IMR-90 (cell line): Measurements from ENCODE around the gene FAM221A. TPM values are rescaled to one million over a fixed set of nuclear protein-coding genes. Genes with fewer than 3 reads are reported as not detected.
A peak's percentile ranks its signal among the peaks of the same experiment; 100 is the strongest.

ENCODE experiments used
- ATAC-seq: fragments of 200-7000 bp; cut with Tn5 transposase; 2 replicates; pipeline ENCODE4 v1.9.1; 2020; ENCODE audit warnings: low read depth, mild to moderate bottlenecking, moderate library complexity
- BruUV-seq: library from RNA; stranded (reverse); fragments of 400-500 nt; replicated peaks from 2 replicates; lab custom pipeline; 2021; lab: Mats Ljungman, UMichigan
- CTCF ChIA-PET: fragments of 300-600 bp; formaldehyde crosslinking; extraction: SDS; loops from one replicate; lab custom pipeline; 2021; ENCODE audit warnings: antibody characterized with exemption; lab: Yijun Ruan, JAX
- POLR2A ChIA-PET: fragments of 300-600 bp; sonication (Branson Sonifier 250); formaldehyde crosslinking; loops from one replicate; lab custom pipeline; 2022; ENCODE audit warnings: antibody characterized with exemption; ENCODE audit not compliant: unreplicated experiment; lab: Charles Lee
- DNase-seq: peaks from one replicate; pipeline ENCODE4 v3.0.0; 2013
- H2AFZ ChIP-seq: replicated peaks from 2 replicates; pipeline ENCODE3; 2013; ENCODE audit warnings: low read length, mild to moderate bottlenecking; ENCODE audit not compliant: poor library complexity
- H2AK5ac ChIP-seq: 2 replicates; pipeline ENCODE4 v1.6.1; 2013; ENCODE audit warnings: low read depth, low read length, inconsistent platforms
- H2AK9ac ChIP-seq: replicated peaks from 2 replicates; pipeline ENCODE3; 2013; ENCODE audit warnings: mild to moderate bottlenecking, low read depth, low read length, moderate library complexity; ENCODE audit not compliant: poor library complexity
- H2BK120ac ChIP-seq: 2 replicates; pipeline ENCODE4 v1.6.1; 2013; ENCODE audit warnings: low read depth, low read length, inconsistent platforms
- H2BK15ac ChIP-seq: 3 replicates; pipeline ENCODE4 v1.6.1; 2013; ENCODE audit warnings: low read depth, low read length, inconsistent platforms
- H2BK20ac ChIP-seq: 2 replicates; pipeline ENCODE4 v1.6.1; 2013; ENCODE audit warnings: low read depth, mild to moderate bottlenecking, inconsistent platforms, low read length, moderate library complexity
- H2BK5ac ChIP-seq: 2 replicates; pipeline ENCODE4 v1.6.1; 2013; ENCODE audit warnings: mild to moderate bottlenecking, low read depth, low read length, inconsistent platforms; ENCODE audit not compliant: poor library complexity, severe bottlenecking
- H3K14ac ChIP-seq: replicated peaks from 2 replicates; pipeline ENCODE4 v1.6.1; 2013; ENCODE audit warnings: low read depth, low read length, inconsistent platforms
- H3K18ac ChIP-seq: 2 replicates; pipeline ENCODE4 v1.6.1; 2013; ENCODE audit warnings: low read depth, low read length, control low read depth
- H3K23ac ChIP-seq: 2 replicates; pipeline ENCODE4 v1.6.1; 2013; ENCODE audit warnings: low read depth, low read length, inconsistent platforms
- H3K27ac ChIP-seq: 2 replicates; pipeline ENCODE4 v1.5.1; 2013; ENCODE audit warnings: mild to moderate bottlenecking, control low read depth, low read length; ENCODE audit not compliant: insufficient read depth
- H3K27me3 ChIP-seq: 2 replicates; pipeline ENCODE4 v1.6.1; 2013; ENCODE audit warnings: low read length; ENCODE audit not compliant: control insufficient read depth, insufficient read depth
- H3K36me3 ChIP-seq: 2 replicates; pipeline ENCODE4 v1.6.1; 2013; ENCODE audit warnings: low read length, mixed read lengths; ENCODE audit not compliant: control insufficient read depth, insufficient read depth
- H3K4ac ChIP-seq: 2 replicates; pipeline ENCODE4 v1.6.1; 2013; ENCODE audit warnings: low read depth, low read length, inconsistent platforms
- H3K4me1 ChIP-seq: 2 replicates; pipeline ENCODE4 v1.6.1; 2013; ENCODE audit warnings: low read length, mixed read lengths; ENCODE audit not compliant: control insufficient read depth, insufficient read depth
- H3K4me2 ChIP-seq: 2 replicates; pipeline ENCODE4 v1.6.1; 2013; ENCODE audit warnings: low read depth, mild to moderate bottlenecking, control low read depth, low read length, moderate library complexity
- H3K4me3 ChIP-seq: 2 replicates; pipeline ENCODE4 v1.5.1; 2013; ENCODE audit warnings: low read depth, mild to moderate bottlenecking, control low read depth, low read length, moderate library complexity; ENCODE audit not compliant: insufficient read depth
- H3K56ac ChIP-seq: 2 replicates; pipeline ENCODE4 v1.6.1; 2013; ENCODE audit warnings: low read length, inconsistent platforms; ENCODE audit not compliant: insufficient read depth; ENCODE audit errors: extremely low read depth
- H3K79me1 ChIP-seq, 2 experiments: 2 replicates each; pipeline ENCODE4 v1.6.1; 2013; ENCODE audit warnings: low read length in 2 of 2, inconsistent platforms in 1 of 2, low read depth in 1 of 2
- H3K9ac ChIP-seq: 2 replicates; pipeline ENCODE4 v1.6.1; 2013; ENCODE audit warnings: low read depth, low read length, control low read depth
- H3K9me1 ChIP-seq: 2 replicates; pipeline ENCODE4 v1.6.1; 2013; ENCODE audit warnings: low read length, inconsistent platforms; ENCODE audit not compliant: insufficient read depth
- H3K9me3 ChIP-seq: 2 replicates; pipeline ENCODE4 v1.6.1; 2013; ENCODE audit warnings: low read length; ENCODE audit not compliant: control insufficient read depth, insufficient read depth
- H4K20me1 ChIP-seq: 2 replicates; pipeline ENCODE4 v1.6.1; 2013; ENCODE audit warnings: low read length, inconsistent platforms; ENCODE audit not compliant: insufficient read depth
- H4K5ac ChIP-seq: 2 replicates; pipeline ENCODE4 v1.6.1; 2013; ENCODE audit warnings: mild to moderate bottlenecking, low read depth, low read length, control low read depth
- H4K8ac ChIP-seq, 2 experiments: 2 replicates each; pipeline ENCODE4 v1.6.1; 2013; ENCODE audit warnings: low read depth in 2 of 2, low read length in 2 of 2, control low read depth in 1 of 2, inconsistent platforms in 1 of 2
- H4K91ac ChIP-seq: 2 replicates; pipeline ENCODE4 v1.6.1; 2013; ENCODE audit warnings: low read depth, low read length, inconsistent platforms; ENCODE audit not compliant: insufficient read depth
- BHLHE40 ChIP-seq: fragments of 150-350 bp; IDR thresholded peaks from 2 replicates; pipeline ENCODE4 v1.6.1; 2016; ENCODE audit warnings: mild to moderate bottlenecking, low read depth, low read length
- FOS ChIP-seq: fragments of 150-350 bp; IDR thresholded peaks from 2 replicates; pipeline ENCODE4 v1.6.1; 2016; ENCODE audit warnings: low read depth, low read length
- MAZ ChIP-seq: IDR thresholded peaks from 2 replicates; pipeline ENCODE4 v1.6.1; 2012; ENCODE audit warnings: low read depth, mild to moderate bottlenecking, low read length, improper control_type of control experiment, moderate library complexity, borderline replicate concordance
- MXI1 ChIP-seq: IDR thresholded peaks from 2 replicates; pipeline ENCODE4 v1.6.1; 2012; ENCODE audit warnings: low read depth, mild to moderate bottlenecking, low read length, moderate library complexity, borderline replicate concordance
- POLR2A ChIP-seq: IDR thresholded peaks from 2 replicates; pipeline ENCODE4 v1.6.1; 2012; ENCODE audit warnings: mild to moderate bottlenecking, low read depth, low read length
- RAD21 ChIP-seq: IDR thresholded peaks from 2 replicates; pipeline ENCODE4 v1.6.1; 2012; ENCODE audit warnings: low read length, improper control_type of control experiment
- SMC3 ChIP-seq: fragments of 150-350 bp; IDR thresholded peaks from 2 replicates; pipeline ENCODE4 v1.6.1; 2016; ENCODE audit warnings: low read depth, mild to moderate bottlenecking, antibody characterized with exemption, low read length, moderate library complexity
- WGBS, 2 experiments: methylation state at CpG; one replicate each; pipeline versions ENCODE4 v1.1.5 to v1.1.7; 2013; ENCODE audit warnings: missing lambda C conversion rate in 2 of 2; ENCODE audit not compliant: insufficient read length in 1 of 2; ENCODE audit errors: extremely low coverage in 2 of 2; 5-methylcytosine and 5-hydroxymethylcytosine counted together
- dilution Hi-C: fragments of 300-500 bp; cut with HindIII; formaldehyde crosslinking; loops from one replicate; pipeline ENCODE4 v1.14.3; 2018; ENCODE audit warnings: low sequenced_read_pairs; ENCODE audit not compliant: unreplicated experiment
- in situ Hi-C: fragments of 300-500 bp; cut with MboI; formaldehyde crosslinking; loops from 3 replicates; pipeline ENCODE4 v1.14.3; 2019; ENCODE audit warnings: low sequenced_read_pairs, inconsistent platforms, mixed read lengths
- intact Hi-C: fragments of 100-400 bp; cut with micrococcal nuclease; formaldehyde crosslinking; loops from 2 replicates; pipeline ENCODE4 v1.10.0; 2022
- polyA plus RNA-seq, 3 experiments: library from polyadenylated mRNA; depleted of rRNA; stranded (reverse); fragments of >200 nt; gene quantifications; 2 replicates each; pipeline ENCODE4 v1.2.3, GENCODE V29; 2012; ENCODE audit warnings: low replicate concordance in 1 of 3
- total RNA-seq: library from RNA; depleted of rRNA; stranded (reverse); fragments of >200 nt; gene quantifications from 2 replicates; pipeline ENCODE4 v1.2.3, GENCODE V29; 2012
- TF ChIP-seq, protein P1 (sequence below): fragments of 150-350 bp; IDR thresholded peaks from 2 replicates; pipeline ENCODE4 v1.6.1; 2016; ENCODE audit warnings: low read depth, mild to moderate bottlenecking, low read length, moderate library complexity, borderline replicate concordance

FAM221A gene
- total and polyA plus RNA-seq, 2 of the 4 experiments (the other 2 are of a cell fraction): 1.1 to 2.1 TPM

DNA sequence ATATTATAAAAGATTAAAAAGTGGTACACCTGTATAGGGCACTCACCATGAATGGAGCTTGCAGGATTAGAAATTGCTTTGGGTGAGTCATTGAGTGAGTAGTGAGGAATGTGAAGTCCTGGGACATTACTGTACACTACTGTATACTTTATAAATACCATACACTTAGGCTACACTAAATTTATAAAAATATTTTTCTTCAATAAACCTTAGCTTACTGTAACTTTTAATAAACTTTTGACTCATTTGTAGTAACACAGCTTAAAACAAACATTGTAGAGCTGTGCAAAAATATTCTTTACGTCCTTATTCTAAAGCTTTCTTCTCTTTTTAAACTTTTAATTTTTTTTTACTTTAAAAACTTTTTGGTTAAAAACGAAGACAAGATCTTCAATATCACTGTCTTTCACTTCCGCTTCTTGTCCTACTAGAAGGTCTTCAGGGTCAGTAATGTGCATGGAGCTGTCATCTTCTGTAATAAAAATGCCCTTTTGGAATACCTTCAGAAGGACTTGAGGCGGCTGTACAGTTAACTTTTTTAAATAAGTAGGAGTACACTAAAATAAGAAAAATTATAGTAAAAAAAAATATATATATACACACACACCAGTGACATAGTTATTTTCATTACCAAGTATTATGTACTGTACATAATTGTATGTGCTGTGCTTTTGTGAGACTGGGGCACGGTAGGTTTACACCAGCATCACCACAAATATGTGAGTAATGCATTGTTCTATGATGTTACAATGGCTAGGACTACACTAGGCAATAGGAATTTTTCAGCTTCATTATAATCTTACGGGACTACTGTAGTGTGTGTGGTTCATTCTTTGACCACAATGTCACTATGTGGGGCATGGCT, 33.5 kb downstream of the FAM221A start:
- H2AK5ac ChIP-seq: no peak overlapping the region
- H3K4me3 ChIP-seq: no peak overlapping the region
- ChIA-PET CTCF (interaction anchor here (0.6 to 1.2 kb wide), 7 partner anchors 11 to 441 kb away, joined by 3 to 6 read pairs (median 3); no protein-coding TSS in a partner anchor), POLR2A (no interaction called here)
- dilution Hi-C loops (loop anchor here (25.0 kb wide), 1 partner anchor 126 kb away; the partner anchor contains the start of gene CCDC126), intact Hi-C loops (loop anchor here (5.0 to 10.0 kb wide), 3 partner anchors 61 to 954 kb away; partner anchors contain the start of gene PALS2), in situ Hi-C loops (no loop called here)
- H4K20me1 ChIP-seq: no peaks in the 10 kb centered on the region; the same call in 1 of the 2 replicates
- H3K14ac ChIP-seq: no peak overlapping the region
- H2BK15ac ChIP-seq: 0 out of 3 replicates have a peak overlapping the region, but pooled peaks have one; percentile 59
- no peak overlapping the region for H3K9ac ChIP-seq
- H3K27me3 ChIP-seq: no peaks in the 10 kb centered on the region
- H3K4ac ChIP-seq: peak overlapping the region; percentile 62; the same call in 1 of the 2 replicates
- H3K4me2 ChIP-seq: peak overlapping the region; percentile 85
- no peaks in the 10 kb centered on the region for H3K79me1 ChIP-seq
- peak overlapping the region; percentile 71; the same call in 1 of the 2 replicates for H3K18ac ChIP-seq
- H3K56ac ChIP-seq: peak overlapping the region; percentile 70
- H3K27ac ChIP-seq: peak overlapping the region; percentile 58; the same call in 1 of the 2 replicates
- BruUV-seq: no TSS peak
- H4K5ac ChIP-seq: no peak overlapping the region
- no peak for TF ChIP-seq SMC3
- TF ChIP-seq MXI1: no peak
- peak; percentile 67 for TF ChIP-seq FOS
- no peak for TF ChIP-seq MAZ
- TF ChIP-seq, protein P1, sequence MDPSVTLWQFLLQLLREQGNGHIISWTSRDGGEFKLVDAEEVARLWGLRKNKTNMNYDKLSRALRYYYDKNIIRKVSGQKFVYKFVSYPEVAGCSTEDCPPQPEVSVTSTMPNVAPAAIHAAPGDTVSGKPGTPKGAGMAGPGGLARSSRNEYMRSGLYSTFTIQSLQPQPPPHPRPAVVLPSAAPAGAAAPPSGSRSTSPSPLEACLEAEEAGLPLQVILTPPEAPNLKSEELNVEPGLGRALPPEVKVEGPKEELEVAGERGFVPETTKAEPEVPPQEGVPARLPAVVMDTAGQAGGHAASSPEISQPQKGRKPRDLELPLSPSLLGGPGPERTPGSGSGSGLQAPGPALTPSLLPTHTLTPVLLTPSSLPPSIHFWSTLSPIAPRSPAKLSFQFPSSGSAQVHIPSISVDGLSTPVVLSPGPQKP: no peak
- TF ChIP-seq RAD21: no peak
- TF ChIP-seq POLR2A: no peak
- peak; percentile 76; the same call in 1 of the 2 replicates for TF ChIP-seq BHLHE40
- H3K9me3 ChIP-seq: no peaks in the 10 kb centered on the region
- H3K9me1 ChIP-seq: no peaks in the 10 kb centered on the region
- H4K8ac ChIP-seq: no peak overlapping the region; a peak in 1 of 4 replicates
- peaks cover 2% of the 10 kb centered on the region; the same call in 1 of the 2 replicates for H3K4me1 ChIP-seq
- H2BK20ac ChIP-seq: 0 out of 2 replicates have a peak overlapping the region, but pooled peaks have one; percentile 53
- peak overlapping the region; percentile 66; the same call in 1 of the 2 replicates for H2BK120ac ChIP-seq
- DNase-seq (peak; percentile 90), ATAC-seq (peak; percentile 82)
- H3K23ac ChIP-seq: no peak overlapping the region
- no peak overlapping the region for H2AFZ ChIP-seq
- no CpG with 5 or more reads among the region's 6 CpGs for WGBS, 2 experiments
- H3K36me3 ChIP-seq: no peaks in the 10 kb centered on the region
- peak overlapping the region; percentile 70; the same call in 1 of the 2 replicates for H4K91ac ChIP-seq
- H2AK9ac ChIP-seq: no peak overlapping the region
- peak overlapping the region; percentile 90 for H2BK5ac ChIP-seq
